ENCODE measurements around the gene HNRNPA1L2.

The HNRNPA1L2 gene

GRCh38 chr13:52638666-52639328 lies 3.4 kb upstream of the HNRNPA1L2 start:
- TF ChIP-seq, protein P1, sequence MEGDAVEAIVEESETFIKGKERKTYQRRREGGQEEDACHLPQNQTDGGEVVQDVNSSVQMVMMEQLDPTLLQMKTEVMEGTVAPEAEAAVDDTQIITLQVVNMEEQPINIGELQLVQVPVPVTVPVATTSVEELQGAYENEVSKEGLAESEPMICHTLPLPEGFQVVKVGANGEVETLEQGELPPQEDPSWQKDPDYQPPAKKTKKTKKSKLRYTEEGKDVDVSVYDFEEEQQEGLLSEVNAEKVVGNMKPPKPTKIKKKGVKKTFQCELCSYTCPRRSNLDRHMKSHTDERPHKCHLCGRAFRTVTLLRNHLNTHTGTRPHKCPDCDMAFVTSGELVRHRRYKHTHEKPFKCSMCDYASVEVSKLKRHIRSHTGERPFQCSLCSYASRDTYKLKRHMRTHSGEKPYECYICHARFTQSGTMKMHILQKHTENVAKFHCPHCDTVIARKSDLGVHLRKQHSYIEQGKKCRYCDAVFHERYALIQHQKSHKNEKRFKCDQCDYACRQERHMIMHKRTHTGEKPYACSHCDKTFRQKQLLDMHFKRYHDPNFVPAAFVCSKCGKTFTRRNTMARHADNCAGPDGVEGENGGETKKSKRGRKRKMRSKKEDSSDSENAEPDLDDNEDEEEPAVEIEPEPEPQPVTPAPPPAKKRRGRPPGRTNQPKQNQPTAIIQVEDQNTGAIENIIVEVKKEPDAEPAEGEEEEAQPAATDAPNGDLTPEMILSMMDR (IDR thresholded peaks at IDR 0.05; ENCODE audit: low read depth, low read length) = no peak
- in situ Hi-C loops (cut with HindIII; ENCODE audit: low sequenced_read_pairs) = no loop called here
- DNase-seq (ENCODE audit: low read depth, low spot score) = no peak
- no peak overlapping the region for H3K4me3 ChIP-seq (ENCODE audit: low read depth, low read length)

DNA sequence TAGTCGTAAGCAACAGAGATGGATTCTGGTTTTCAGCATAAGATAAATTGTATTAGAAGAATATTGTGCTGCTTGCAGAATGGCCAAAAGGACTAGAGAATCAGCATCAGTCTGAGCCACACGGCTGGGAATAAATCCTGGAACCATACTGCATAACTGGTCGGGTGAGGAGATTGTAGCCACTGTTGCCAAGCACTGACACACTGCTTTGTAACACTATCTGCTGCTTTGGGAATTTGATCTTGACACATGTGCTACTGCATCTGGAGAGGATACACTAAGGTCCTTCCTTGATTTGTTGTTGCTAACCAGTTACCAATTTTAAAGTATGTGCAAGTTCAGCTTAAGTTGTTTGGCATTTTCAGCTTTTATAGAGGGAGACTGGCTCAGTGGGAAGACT lies 1.9 kb downstream of the HNRNPA1L2 start:
- in situ Hi-C loops (cut with HindIII; ENCODE audit: low sequenced_read_pairs) = no loop called here
- DNase-seq (ENCODE audit: low read depth, low spot score) = no peak
- TF ChIP-seq, protein P1 (IDR thresholded peaks at IDR 0.05; ENCODE audit: low read depth, low read length) = no peak
- no peak overlapping the region for H3K4me3 ChIP-seq (ENCODE audit: low read depth, low read length)

GRCh38 chr13:52646967-52647366 lies 4.7 kb downstream of the HNRNPA1L2 start:
- DNase-seq (ENCODE audit: low read depth, low spot score) = no peak
- TF ChIP-seq, protein P1 (IDR thresholded peaks at IDR 0.05; ENCODE audit: low read depth, low read length) = no peak
- in situ Hi-C loops (cut with HindIII; ENCODE audit: low sequenced_read_pairs) = no loop called here
- no peak overlapping the region for H3K4me3 ChIP-seq (ENCODE audit: low read depth, low read length)

DNA sequence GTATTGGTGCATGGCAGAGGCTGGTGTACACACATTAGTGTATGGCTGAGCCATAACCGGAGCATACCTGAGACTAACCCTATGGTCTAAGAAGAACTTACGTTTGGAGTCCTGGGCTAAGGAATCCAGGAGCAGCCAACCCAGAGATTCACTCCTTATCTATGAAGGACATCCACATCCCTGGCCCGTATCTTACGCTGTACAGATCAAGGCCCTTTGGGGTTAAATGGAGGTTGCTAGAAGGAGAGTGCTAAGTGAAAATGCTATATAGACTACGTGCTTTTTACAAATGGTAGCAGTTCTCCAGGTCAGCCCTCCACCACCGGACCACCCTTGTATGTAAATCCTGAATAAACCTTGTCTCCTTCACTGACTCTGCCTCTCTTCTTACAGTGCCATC lies 8.5 kb downstream of the HNRNPA1L2 start:
- no peak for DNase-seq (ENCODE audit: low read depth, low spot score)
- peak overlapping the region; percentile 91 for H3K4me3 ChIP-seq (ENCODE audit: low read depth, low read length)
- TF ChIP-seq, protein P1 (IDR thresholded peaks at IDR 0.05; ENCODE audit: low read depth, low read length) = no peak
- in situ Hi-C loops (cut with HindIII; ENCODE audit: low sequenced_read_pairs) = no loop called here

GRCh38 chr13:52651897-52652195 lies 9.6 kb downstream of the HNRNPA1L2 start:
- in situ Hi-C loops (cut with HindIII; ENCODE audit: low sequenced_read_pairs) = no loop called here
- no peak for DNase-seq (ENCODE audit: low read depth, low spot score)
- peak overlapping the region; percentile 91 for H3K4me3 ChIP-seq (ENCODE audit: low read depth, low read length)
- TF ChIP-seq, protein P1 (IDR thresholded peaks at IDR 0.05; ENCODE audit: low read depth, low read length) = no peak

- TF ChIP-seq, protein P1 (IDR thresholded peaks at IDR 0.05; ENCODE audit: low read depth, low read length) = peak; percentile 78
- in situ Hi-C loops (cut with HindIII; ENCODE audit: low sequenced_read_pairs) = no loop called here
- DNase-seq (ENCODE audit: low read depth, low spot score) = peak; percentile 99
- peak within 1 kb of the TSS; percentile 91 for H3K4me3 ChIP-seq (ENCODE audit: low read depth, low read length)
Observed at GRCh38 chr13:52652196-52652979, 10.2 kb downstream of the HNRNPA1L2 start, which contains the start of gene SUGT1. Gene SUGT1, plus strand, starts transcription at chr13:52652836. Its CDS starts 85 bp downstream, at chr13:52652921.

Data from astrocyte of the spinal cord (primary cell).